Activated effector memory CD4-positive, alpha-beta T cell treated with anti-CD3 and anti-CD28 coated beads, Interleukin-2, amount 50 U/mL, for 16 hours (primary cell): ENCODE data around the gene SLC18A3.

Source experiments
- DNase-seq: peaks from one replicate; pipeline ENCODE4 v3.0.0-alpha.2; 2020

SLC18A3 gene

GRCh38 chr10:49596836-49597235 is 13.3 kb upstream of the SLC18A3 start:
- no peak for DNase-seq

DNA sequence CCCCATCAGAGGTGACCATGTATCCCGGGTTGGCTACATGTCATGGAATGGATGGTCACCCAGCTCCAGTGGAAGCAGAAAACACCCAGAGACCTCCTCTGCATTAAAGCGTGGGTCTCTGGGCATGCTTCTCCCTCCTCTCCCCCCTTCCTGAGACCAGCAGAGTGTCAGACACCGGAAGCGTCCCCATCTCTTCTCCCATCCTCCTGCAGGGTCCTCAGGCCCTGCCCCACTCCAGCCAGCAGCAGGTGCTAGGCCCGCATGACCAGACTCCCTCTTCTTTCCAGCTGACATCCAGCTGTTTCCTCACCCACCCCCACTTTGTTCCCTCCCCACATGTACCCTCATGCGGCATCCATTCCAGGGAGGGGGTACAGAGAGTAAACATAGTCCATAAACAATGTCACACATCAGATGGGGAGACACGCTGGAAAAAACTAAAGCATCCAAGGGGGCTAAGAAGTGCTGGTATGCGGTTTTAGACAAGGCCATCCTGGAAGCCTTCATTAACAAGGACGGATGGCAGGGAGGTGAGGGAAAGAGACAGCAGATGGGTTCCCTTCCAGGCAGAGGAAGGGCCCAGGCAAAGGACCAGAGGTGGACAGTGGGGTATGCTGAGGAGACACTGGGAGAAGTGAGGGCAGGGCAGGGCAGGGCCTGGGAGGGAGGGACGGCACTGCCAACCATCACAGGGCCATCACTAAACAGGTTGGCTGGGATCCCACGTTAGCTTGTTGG is 12.5 kb upstream of the SLC18A3 start:
- peak; percentile 27 for DNase-seq

GRCh38 chr10:49598164-49598856 is 11.8 kb upstream of the SLC18A3 start:
- DNase-seq: peak; percentile 53

DNA sequence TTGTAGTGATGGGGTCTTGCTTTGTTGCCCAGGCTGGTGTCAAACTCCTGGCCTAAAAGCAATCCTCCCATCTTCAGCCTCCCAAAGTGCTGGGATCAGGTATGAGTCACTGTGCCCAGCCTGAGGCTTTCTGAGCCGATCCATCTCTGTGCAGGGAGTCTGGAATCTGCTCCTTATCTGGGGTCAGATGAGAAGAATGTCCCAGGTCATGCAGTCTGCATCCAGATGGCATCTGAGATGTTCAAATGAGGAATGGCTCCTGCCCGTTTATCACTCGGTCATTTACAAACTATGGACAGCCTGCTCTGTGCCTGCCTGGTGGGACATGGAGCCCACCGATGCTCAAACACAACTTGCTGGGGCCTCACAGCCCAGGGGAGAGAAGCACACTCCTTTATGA is 11.1 kb upstream of the SLC18A3 start:
- DNase-seq: no peak

GRCh38 chr10:49599546-49599945 is 10.6 kb upstream of the SLC18A3 start:
- DNase-seq: no peak

DNA sequence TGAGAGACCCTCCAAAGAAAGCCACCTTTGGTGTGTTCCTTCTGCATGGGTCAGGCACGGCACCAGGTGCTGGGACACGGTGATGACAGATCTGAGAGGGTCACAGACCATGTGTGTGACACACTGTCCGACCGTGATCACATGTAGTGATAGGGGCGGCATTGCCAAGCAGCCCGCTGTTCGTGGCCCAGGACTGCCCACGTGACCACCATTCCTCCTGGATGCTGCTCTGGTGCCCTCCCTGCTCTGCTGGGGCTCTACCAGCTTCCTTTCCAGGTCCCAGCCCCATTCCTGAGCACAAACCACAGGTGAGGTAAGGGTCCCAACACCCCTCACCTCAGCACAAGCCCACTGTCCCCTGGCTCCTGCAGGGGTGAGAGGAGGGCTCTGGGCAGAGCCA is 10.1 kb upstream of the SLC18A3 start:
- peak; percentile 49 for DNase-seq

DNA sequence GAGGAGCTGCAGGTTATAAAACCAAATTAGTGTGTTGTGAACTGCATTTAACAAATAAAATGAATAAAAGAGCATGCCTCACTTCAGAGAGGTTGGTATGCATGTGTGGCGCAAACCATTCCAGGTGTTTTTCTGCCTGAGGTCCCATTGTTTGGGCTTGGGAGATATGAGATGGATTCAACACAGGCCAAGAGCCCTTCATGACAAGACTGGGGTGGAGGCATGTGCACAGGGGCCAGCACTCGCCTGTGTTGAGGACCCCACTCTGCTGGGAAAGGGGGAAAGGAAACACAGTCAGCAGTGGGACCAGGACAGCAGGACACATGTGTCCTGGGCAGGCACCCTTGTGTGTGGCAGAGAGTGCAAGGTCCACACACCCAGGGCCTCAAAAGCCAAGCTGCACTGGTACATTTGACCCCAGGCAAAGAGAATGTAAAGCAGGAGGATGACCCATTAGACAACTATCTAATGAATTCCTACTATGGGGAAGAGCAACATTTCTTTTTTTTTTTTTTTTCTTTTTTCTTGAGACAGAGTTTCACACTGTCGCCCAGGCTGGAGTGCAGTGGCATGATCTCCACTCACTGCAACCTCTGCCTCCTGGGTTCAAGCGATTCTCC is 9.2 kb upstream of the SLC18A3 start:
- DNase-seq: no peak

DNA sequence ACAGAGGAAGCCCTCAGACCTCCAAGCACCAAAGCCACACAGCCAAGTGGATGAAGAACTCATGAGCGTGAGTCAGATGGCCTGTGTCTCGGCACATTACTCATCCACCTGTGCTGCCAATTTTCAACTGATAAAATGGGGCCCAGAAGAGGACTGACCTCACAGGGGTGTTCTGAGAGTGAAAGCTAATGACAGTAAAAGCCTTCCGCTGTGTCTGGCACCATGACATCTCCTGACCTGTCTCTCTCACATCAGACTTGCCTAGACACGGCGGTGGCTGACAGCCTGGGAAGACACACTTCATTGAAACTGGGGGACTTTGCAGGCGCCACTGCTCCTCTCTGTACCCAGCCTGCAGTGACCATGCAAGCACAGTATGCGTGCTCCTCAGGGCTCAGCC is 8.3 kb upstream of the SLC18A3 start:
- no peak for DNase-seq

- no peak for DNase-seq
Observed at GRCh38 chr10:49602380-49603023, 7.6 kb upstream of the SLC18A3 start.

DNA sequence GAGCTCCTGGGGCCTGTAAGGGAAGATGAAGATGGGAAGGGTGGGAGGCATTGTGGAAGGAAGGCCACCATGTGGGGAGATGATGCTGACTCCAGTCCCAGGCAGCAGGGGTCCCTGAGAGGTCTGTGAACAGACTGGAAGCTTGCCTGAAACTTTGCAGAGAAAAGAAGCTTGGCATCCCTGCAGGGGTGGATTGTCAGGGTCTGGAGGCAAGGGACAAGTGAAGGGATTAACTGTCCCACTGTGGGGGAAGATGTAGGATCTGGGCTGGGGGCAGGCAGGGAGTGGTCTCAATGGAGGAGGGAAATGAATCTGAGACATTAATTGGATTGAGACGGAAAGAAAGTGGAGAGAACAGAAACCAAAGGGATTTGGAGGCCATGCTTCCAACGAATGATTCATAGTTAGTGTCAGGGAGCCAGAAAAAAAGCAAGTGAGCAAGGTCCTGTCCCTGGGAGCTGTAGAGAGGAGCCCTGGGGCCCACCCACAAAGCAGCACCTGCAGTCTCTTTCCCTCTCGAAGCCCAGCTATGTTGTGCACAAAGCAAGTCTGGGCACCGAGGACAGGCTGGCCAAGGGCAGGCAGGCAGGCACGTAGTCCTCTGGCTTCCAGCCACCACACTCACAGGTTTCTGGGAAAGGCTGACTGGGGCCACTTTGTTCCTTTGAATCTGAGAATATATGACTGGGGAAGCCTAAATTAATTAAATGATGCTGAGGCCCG is 4.7 kb upstream of the SLC18A3 start:
- no peak for DNase-seq

DNA sequence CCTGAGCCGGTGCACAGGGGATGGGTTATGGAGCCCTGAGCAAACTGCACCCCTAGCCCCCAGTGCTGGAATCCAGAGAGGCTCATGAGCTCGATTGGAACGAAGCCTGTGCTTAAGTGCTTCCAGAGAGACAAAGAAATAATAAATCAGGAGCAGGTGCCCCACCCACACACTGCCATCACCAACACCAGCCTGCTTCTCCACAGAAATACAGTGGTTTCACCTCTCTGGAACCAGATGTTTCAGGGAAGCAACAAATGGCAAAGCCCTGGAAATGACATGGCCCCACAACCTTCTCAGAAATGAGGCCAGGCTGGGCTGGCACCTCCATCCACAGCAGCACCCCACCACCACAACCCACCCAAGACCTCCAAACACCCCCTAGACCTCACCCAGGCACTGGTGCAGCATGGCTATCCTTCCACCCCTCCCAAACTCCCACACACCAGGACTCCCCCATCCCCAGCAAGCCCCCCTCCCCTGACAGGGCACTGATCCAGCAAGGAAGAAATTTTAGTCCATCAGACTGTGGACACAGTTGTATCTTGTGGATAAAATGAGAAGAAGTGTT is 4.1 kb upstream of the SLC18A3 start:
- peak; percentile 16 for DNase-seq

- DNase-seq: peak; percentile 83
Observed at GRCh38 chr10:49606981-49607535, 3.1 kb upstream of the SLC18A3 start.

- DNase-seq: peak; percentile 43
Observed at GRCh38 chr10:49608166-49609005, 1.7 kb upstream of the SLC18A3 start.

GRCh38 chr10:49609006-49609282 is 1.2 kb upstream of the SLC18A3 start:
- DNase-seq: peak; percentile 45

DNA sequence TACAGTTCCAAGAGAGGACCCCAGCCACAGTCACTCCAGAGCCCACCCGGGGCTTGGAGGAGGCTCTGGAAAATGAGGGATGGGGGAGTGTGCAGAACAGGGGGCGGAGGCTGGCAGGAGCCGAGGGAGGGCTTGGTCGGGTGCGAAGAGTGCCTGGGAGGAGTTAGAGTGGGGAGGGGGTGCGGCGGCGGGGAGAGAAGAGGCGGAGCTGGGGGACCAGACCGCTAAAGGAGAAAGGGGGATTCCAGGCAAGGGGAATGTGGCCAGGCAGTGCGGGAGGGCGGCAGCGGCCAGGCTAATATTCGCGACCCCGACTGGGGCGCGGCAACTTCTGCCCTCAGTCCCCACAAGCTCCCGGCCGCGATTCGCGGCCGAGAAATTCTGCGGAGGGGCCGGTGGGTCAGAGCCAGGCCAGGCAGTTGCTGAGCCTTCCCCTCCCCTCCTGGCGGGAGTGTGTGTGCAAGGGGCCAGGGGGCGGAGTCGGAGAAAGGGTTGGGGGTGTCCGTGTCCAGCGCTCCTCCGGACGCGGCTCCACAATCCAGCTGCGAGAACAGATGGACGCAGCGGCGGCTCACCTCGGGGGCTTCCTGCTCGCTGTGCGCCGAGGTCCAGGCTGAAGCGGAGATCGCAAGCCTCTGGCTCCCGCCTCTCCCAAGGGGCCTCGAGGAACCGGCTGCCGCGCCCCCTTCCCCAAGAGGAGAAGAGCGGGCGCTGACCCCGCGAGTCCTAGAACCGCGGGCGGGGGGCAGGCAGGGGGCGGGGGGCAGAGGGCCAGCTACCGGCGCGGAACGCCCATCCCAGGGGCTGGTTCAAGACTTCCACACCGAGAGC is 612 bp upstream of the SLC18A3 start:
- peak; percentile 28 for DNase-seq

DNA sequence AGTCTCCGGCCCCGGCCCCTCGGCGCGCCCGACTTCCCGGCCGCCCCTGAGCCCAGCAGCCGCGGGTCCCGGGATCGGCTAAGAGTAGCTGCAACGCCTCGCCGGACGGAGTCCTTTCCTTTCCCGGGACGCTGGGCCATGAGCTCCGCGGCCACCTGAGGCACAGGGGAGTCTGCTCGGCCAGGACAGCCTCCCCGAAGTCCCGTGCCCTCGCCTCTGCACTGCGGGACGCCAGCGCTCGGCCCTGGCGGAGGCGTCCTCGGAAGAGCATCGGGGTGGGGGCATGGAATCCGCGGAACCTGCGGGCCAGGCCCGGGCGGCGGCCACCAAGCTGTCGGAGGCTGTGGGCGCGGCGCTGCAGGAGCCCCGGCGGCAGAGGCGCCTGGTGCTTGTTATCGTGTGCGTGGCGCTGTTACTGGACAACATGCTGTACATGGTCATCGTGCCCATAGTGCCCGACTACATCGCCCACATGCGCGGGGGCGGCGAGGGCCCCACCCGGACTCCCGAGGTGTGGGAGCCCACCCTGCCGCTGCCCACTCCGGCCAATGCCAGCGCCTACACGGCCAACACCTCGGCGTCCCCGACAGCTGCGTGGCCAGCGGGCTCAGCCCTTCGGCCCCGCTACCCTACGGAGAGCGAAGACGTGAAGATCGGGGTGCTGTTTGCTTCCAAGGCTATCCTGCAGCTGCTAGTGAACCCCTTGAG is 502 bp downstream of the SLC18A3 start:
- peak; percentile 39 for DNase-seq

GRCh38 chr10:49611166-49611815 is 1.2 kb downstream of the SLC18A3 start:
- peak; percentile 33 for DNase-seq

DNA sequence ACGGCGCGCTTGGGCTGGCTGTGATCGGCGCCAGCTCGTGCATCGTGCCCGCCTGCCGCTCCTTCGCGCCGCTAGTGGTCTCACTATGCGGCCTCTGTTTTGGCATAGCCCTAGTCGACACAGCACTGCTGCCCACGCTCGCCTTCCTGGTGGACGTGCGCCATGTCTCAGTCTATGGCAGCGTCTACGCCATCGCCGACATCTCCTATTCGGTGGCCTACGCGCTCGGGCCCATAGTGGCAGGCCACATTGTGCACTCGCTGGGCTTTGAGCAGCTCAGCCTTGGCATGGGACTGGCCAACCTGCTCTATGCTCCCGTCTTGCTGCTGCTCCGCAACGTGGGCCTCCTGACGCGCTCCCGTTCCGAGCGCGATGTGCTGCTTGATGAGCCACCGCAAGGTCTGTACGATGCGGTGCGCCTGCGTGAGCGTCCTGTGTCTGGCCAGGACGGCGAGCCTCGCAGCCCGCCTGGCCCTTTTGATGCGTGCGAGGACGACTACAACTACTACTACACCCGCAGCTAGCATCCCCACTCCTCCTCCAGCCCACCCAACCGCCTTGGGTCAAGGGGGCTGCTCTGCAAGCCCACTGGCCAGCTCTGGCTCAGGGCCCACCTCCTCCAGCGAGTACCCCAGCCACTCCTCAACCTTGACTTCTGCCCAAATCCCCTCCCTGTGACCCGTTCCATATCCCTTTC is 1.9 kb downstream of the SLC18A3 start:
- DNase-seq: peak; percentile 25
